ENCODE measurements around the gene SOX1. TPM values are rescaled to one million over a fixed set of nuclear protein-coding genes. Genes with fewer than 3 reads are reported as not detected.

The SOX1 gene
- polyA plus RNA-seq, 3 donors: not detected

DNA sequence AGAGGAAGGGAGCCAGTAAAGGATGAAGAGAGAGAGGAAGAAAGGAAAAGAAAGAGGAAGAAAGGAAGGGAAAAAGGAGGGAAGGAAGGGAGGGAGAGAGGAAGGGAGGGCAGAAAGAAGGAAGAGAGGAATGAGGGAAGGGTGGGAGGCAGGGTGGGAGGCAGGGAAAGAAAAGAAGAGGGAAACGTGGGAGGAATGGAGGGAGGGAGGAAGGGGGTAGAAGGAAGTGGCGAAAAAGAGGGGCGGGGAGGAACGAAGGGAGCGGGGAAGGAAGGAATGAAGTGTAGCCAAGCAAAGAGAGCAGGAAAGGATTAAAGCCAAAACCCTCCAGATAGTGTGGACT lies 53.1 kb downstream of the SOX1 start:
- H3K27ac Mint-ChIP-seq: no peak overlapping the region
- TF ChIP-seq, protein P1, sequence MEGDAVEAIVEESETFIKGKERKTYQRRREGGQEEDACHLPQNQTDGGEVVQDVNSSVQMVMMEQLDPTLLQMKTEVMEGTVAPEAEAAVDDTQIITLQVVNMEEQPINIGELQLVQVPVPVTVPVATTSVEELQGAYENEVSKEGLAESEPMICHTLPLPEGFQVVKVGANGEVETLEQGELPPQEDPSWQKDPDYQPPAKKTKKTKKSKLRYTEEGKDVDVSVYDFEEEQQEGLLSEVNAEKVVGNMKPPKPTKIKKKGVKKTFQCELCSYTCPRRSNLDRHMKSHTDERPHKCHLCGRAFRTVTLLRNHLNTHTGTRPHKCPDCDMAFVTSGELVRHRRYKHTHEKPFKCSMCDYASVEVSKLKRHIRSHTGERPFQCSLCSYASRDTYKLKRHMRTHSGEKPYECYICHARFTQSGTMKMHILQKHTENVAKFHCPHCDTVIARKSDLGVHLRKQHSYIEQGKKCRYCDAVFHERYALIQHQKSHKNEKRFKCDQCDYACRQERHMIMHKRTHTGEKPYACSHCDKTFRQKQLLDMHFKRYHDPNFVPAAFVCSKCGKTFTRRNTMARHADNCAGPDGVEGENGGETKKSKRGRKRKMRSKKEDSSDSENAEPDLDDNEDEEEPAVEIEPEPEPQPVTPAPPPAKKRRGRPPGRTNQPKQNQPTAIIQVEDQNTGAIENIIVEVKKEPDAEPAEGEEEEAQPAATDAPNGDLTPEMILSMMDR (IDR thresholded peaks at IDR 0.05): no peak
- Histone ChIP-seq H3K36me3 (replicated peaks in 1 of 2; ENCODE audit: control insufficient read depth in 1 of 2, insufficient read depth in 2 of 2, low read length in 2 of 2) (no peaks in the 10 kb centered on the region), H3K4me3 (replicated peaks in 1 of 3; ENCODE audit: low read depth in 2 of 3, low read length in 3 of 3) (no peak overlapping the region), H3K27ac (ENCODE audit: low read depth in 1 of 2, low read length in 2 of 2) (no peak overlapping the region), H3K79me2 (ENCODE audit: insufficient read depth, low read length) (no peaks in the 10 kb centered on the region), H3K4me1 (ENCODE audit: control insufficient read depth in 1 of 2, insufficient read depth in 2 of 2, low read length in 2 of 2) (no peaks in the 10 kb centered on the region), H4K20me1 (ENCODE audit: insufficient read depth, low read length) (no peaks in the 10 kb centered on the region), H3K4me2 (replicated peaks; ENCODE audit: extremely low read depth, low read length, poor library complexity, severe bottlenecking) (no peak overlapping the region), H3K27me3 (ENCODE audit: control insufficient read depth in 2 of 2, insufficient read depth in 2 of 2, low read length in 2 of 2) (no peaks in the 10 kb centered on the region), H3K9ac (ENCODE audit: insufficient read depth, low read length, poor library complexity, severe bottlenecking) (no peak overlapping the region), H3K9me3 (replicated peaks in 1 of 2; ENCODE audit: control insufficient read depth in 1 of 2, insufficient read depth in 1 of 2, low read length in 2 of 2) (no peaks in the 10 kb centered on the region), H2AFZ (ENCODE audit: insufficient read depth, low read depth, low read length, poor library complexity, severe bottlenecking) (no peak overlapping the region)
- H3K4me3 Mint-ChIP-seq: no peak overlapping the region
- H3K4me1 Mint-ChIP-seq: no peaks in the 10 kb centered on the region
- 35% methylated on average over 4 of the region's 5 CpGs for WGBS (ENCODE audit: insufficient coverage)
- intact Hi-C loops (cut with micrococcal nuclease): no loop called here
- peaks cover 0 to 2% (median 0%) of the 10 kb centered on the region in 7 donors for H3K9me3 Mint-ChIP-seq
- H3K27me3 Mint-ChIP-seq (ENCODE audit: low read depth in 3 of 3): peaks cover 2 to 9% (median 9%) of the 10 kb centered on the region in 3 donors
- no peaks in the 10 kb centered on the region for H3K36me3 Mint-ChIP-seq
- no peak for DNase-seq

Small RNA genes within 50 kb of the gene (small RNA-seq; reads per million reads assigned to genes)
- 5.2 reads per million, percentile 52 among the genes with 10 or more reads in this experiment for gene RF00287 (ENCODE audit: insufficient read length, low read depth)
